AG04450 (cell line): ENCODE measurements around the gene BRDT. TPM values are rescaled to one million over a fixed set of nuclear protein-coding genes. Genes with fewer than 3 reads are reported as not detected.

Experiments
- CTCF ChIA-PET: fragments of 300-600, 350-600 bp; formaldehyde crosslinking; extraction: SDS; loops from one replicate; lab custom pipeline; 2022; ENCODE audit warnings: antibody characterized with exemption, inconsistent platforms; lab: Charles Lee
- POLR2A ChIA-PET: fragments of 350-600 bp; formaldehyde crosslinking; extraction: SDS; loops from one replicate; lab custom pipeline; 2021; ENCODE audit warnings: antibody characterized with exemption, inconsistent platforms; lab: Yijun Ruan, JAX
- DNase-seq: peaks from one replicate; pipeline ENCODE4 v3.0.0-alpha.2; 2011; ENCODE audit warnings: low read depth, low spot score
- H3K27ac ChIP-seq: one replicate; pipeline ENCODE4 v1.5.1; 2012; ENCODE audit warnings: low read depth, low read length, control low read depth
- H3K27me3 ChIP-seq: one replicate; pipeline ENCODE4 v1.6.0; 2012; ENCODE audit warnings: low read length; ENCODE audit not compliant: control insufficient read depth, insufficient read depth
- H3K4me3 ChIP-seq: 2 replicates; pipeline ENCODE4 v1.5.1; 2011; ENCODE audit warnings: mild to moderate bottlenecking, low read depth, low read length, control low read depth
- H3K9me3 ChIP-seq: 2 replicates; pipeline ENCODE4 v1.5.1; 2012; ENCODE audit warnings: low read length; ENCODE audit not compliant: control insufficient read depth, insufficient read depth
- CTCF ChIP-seq: IDR thresholded peaks from 2 replicates; pipeline ENCODE4 v1.5.1; 2011; ENCODE audit warnings: low read depth, low read length, control low read depth, inconsistent platforms
- polyA plus RNA-seq: library from polyadenylated mRNA; depleted of rRNA; stranded (reverse); fragments of >200 nt; gene quantifications from 2 replicates; pipeline ENCODE4 v1.2.3, GENCODE V29; 2011

The BRDT gene
- polyA plus RNA-seq, 1 experiment = not detected

- DNase-seq = no peak
- Histone ChIP-seq H3K9me3 (peaks cover 8% of the 10 kb centered on the region; the same call in 1 of the 2 replicates), H3K27me3 (no peaks in the 10 kb centered on the region), H3K4me3 (no peak overlapping the region), H3K27ac (no peak overlapping the region)
- ChIA-PET POLR2A (no interaction called here), CTCF (no interaction called here)
- TF ChIP-seq CTCF = no peak
These were observed 77.6 kb downstream of the BRDT start for GRCh38 chr1:92026806-92027205.

- no peak for DNase-seq
- TF ChIP-seq CTCF = no peak
- peak overlapping the region; percentile 2 for H3K27ac ChIP-seq
- H3K4me3 ChIP-seq = peak overlapping the region; percentile 65
- ChIA-PET CTCF (no interaction called here), POLR2A (interaction anchor here (0.5 kb wide), 1 partner anchor 38 kb away, joined by 4 read pairs; no protein-coding TSS in a partner anchor)
- peaks cover 8% of the 10 kb centered on the region; the same call in 1 of the 2 replicates for H3K9me3 ChIP-seq
- H3K27me3 ChIP-seq = no peaks in the 10 kb centered on the region
These were observed 80.2 kb downstream of the BRDT start for GRCh38 chr1:92029241-92029922.

- DNase-seq = no peak
- POLR2A ChIA-PET = interaction anchor here (0.6 to 0.7 kb wide), 2 partner anchors 130 to 1109 kb away, joined by 7 read pairs; no protein-coding TSS in a partner anchor
- Histone ChIP-seq H3K27ac (peak overlapping the region; percentile 39), H3K4me3 (peak overlapping the region; percentile 65), H3K9me3 (peaks cover 8% of the 10 kb centered on the region; the same call in 1 of the 2 replicates), H3K27me3 (no peaks in the 10 kb centered on the region)
- CTCF ChIA-PET = interaction anchor here (0.5 to 2.3 kb wide), 5 partner anchors 25 to 518 kb away, joined by 3 to 11 read pairs (median 7); no protein-coding TSS in a partner anchor
- TF ChIP-seq CTCF = no peak
These were observed 81.5 kb downstream of the BRDT start for GRCh38 chr1:92030656-92031107.

GRCh38 chr1:92031281-92032110 is 82.3 kb downstream of the BRDT start:
- Histone ChIP-seq H3K27me3 (no peaks in the 10 kb centered on the region), H3K9me3 (peaks cover 2% of the 10 kb centered on the region; the same call in 1 of the 2 replicates), H3K4me3 (no peak overlapping the region), H3K27ac (no peak overlapping the region)
- CTCF ChIA-PET = interaction anchor here (0.6 to 2.3 kb wide), 5 partner anchors 10 to 519 kb away, joined by 3 to 11 read pairs (median 3); no protein-coding TSS in a partner anchor
- TF ChIP-seq CTCF = no peak
- POLR2A ChIA-PET = interaction anchor here (0.6 kb wide), 1 partner anchor 65 kb away, joined by 3 read pairs; no protein-coding TSS in a partner anchor
- no peak for DNase-seq
